Measurements from ENCODE around the gene PSMC5.
"Not testable (repeated sequence)": the region's sequence is repeated elsewhere in the genome, so short reads cannot be mapped to it uniquely, and the experiment has no call there.

Gene PSMC5

GRCh38 chr17:63850401-63850800 lies 23.2 kb downstream of the PSMC5 start:
- H3K36me3 Mint-ChIP-seq: no peaks in the 10 kb centered on the region
- H3K27ac Mint-ChIP-seq: no peak overlapping the region
- H3K9me3 Mint-ChIP-seq: no peaks in the 10 kb centered on the region
- peaks cover 13% of the 10 kb centered on the region for H3K4me1 Mint-ChIP-seq
- no peak for ATAC-seq (ENCODE audit: low read depth)
- no peak overlapping the region for H3K4me3 Mint-ChIP-seq
- no peak for DNase-seq (ENCODE audit: low spot score in 2 of 2)
- no peaks in the 10 kb centered on the region for H3K27me3 Mint-ChIP-seq

GRCh38 chr17:63853260-63853659 lies 26.0 kb downstream of the PSMC5 start:
- Mint-ChIP-seq H3K36me3 (no peaks in the 10 kb centered on the region), H3K9me3 (no peaks in the 10 kb centered on the region)

GRCh38 chr17:63854709-63855108 lies 27.5 kb downstream of the PSMC5 start:
- H3K27me3 Mint-ChIP-seq: no peaks in the 10 kb centered on the region
- ATAC-seq (ENCODE audit: low read depth) (no peak), DNase-seq (ENCODE audit: low spot score in 2 of 2) (no peak)
- no peak overlapping the region for H3K4me3 Mint-ChIP-seq
- H3K9me3 Mint-ChIP-seq: no peaks in the 10 kb centered on the region
- no peaks in the 10 kb centered on the region for H3K4me1 Mint-ChIP-seq
- no peak overlapping the region for H3K27ac Mint-ChIP-seq
- no peaks in the 10 kb centered on the region for H3K36me3 Mint-ChIP-seq

More at GRCh38 chr17:63853260-63853659, 26.0 kb downstream of the PSMC5 start:
- H3K27me3 Mint-ChIP-seq: no peaks in the 10 kb centered on the region
- ATAC-seq (ENCODE audit: low read depth): no peak
- H3K27ac Mint-ChIP-seq: no peak overlapping the region
- H3K4me3 Mint-ChIP-seq: no peak overlapping the region
- H3K4me1 Mint-ChIP-seq: peaks cover 6% of the 10 kb centered on the region
- no peak for DNase-seq (ENCODE audit: low spot score in 2 of 2)

- Mint-ChIP-seq H3K4me1 (no peaks in the 10 kb centered on the region), H3K9me3 (no peaks in the 10 kb centered on the region), H3K27me3 (peaks cover 2% of the 10 kb centered on the region), H3K27ac (no peak overlapping the region), H3K36me3 (no peaks in the 10 kb centered on the region), H3K4me3 (no peak overlapping the region)
- ATAC-seq (ENCODE audit: low read depth) (no peak), DNase-seq (ENCODE audit: low spot score in 2 of 2) (no peak)
Measured at GRCh38 chr17:63855185-63855584, 28.0 kb downstream of the PSMC5 start.

GRCh38 chr17:63856425-63856824 lies 29.2 kb downstream of the PSMC5 start:
- not testable (repeated sequence) for DNase-seq (ENCODE audit: low spot score in 2 of 2); H3K4me1 Mint-ChIP-seq; H3K36me3 Mint-ChIP-seq; H3K27me3 Mint-ChIP-seq; H3K9me3 Mint-ChIP-seq; ATAC-seq (ENCODE audit: low read depth); H3K27ac Mint-ChIP-seq; H3K4me3 Mint-ChIP-seq

GRCh38 chr17:63859257-63859656 lies 32.0 kb downstream of the PSMC5 start:
- peaks cover 5% of the 10 kb centered on the region for H3K27me3 Mint-ChIP-seq
- H3K4me3 Mint-ChIP-seq: no peak overlapping the region

GRCh38 chr17:63866625-63867024 lies 39.4 kb downstream of the PSMC5 start:
- not testable (repeated sequence) for H3K36me3 Mint-ChIP-seq; H3K9me3 Mint-ChIP-seq; H3K4me1 Mint-ChIP-seq; DNase-seq (ENCODE audit: low spot score in 2 of 2); H3K4me3 Mint-ChIP-seq; H3K27ac Mint-ChIP-seq; H3K27me3 Mint-ChIP-seq; ATAC-seq (ENCODE audit: low read depth)

More at GRCh38 chr17:63859257-63859656, 32.0 kb downstream of the PSMC5 start:
- no peak overlapping the region for H3K27ac Mint-ChIP-seq
- no peaks in the 10 kb centered on the region for H3K36me3 Mint-ChIP-seq
- no peaks in the 10 kb centered on the region for H3K9me3 Mint-ChIP-seq
- no peak for ATAC-seq (ENCODE audit: low read depth)
- H3K4me1 Mint-ChIP-seq: no peaks in the 10 kb centered on the region
- no peak for DNase-seq (ENCODE audit: low spot score in 2 of 2)

GRCh38 chr17:63869491-63870291 lies 42.5 kb downstream of the PSMC5 start:
- ATAC-seq (ENCODE audit: low read depth); H3K27me3 Mint-ChIP-seq; DNase-seq (ENCODE audit: low spot score in 2 of 2); H3K36me3 Mint-ChIP-seq; H3K27ac Mint-ChIP-seq; H3K4me3 Mint-ChIP-seq; H3K9me3 Mint-ChIP-seq; H3K4me1 Mint-ChIP-seq: not testable (repeated sequence)

- DNase-seq (ENCODE audit: low spot score in 2 of 2): not testable (repeated sequence)
Measured at GRCh38 chr17:63870292-63870665, 43.0 kb downstream of the PSMC5 start.

GRCh38 chr17:63871646-63872365 lies 44.6 kb downstream of the PSMC5 start:
- not testable (repeated sequence) for H3K4me3 Mint-ChIP-seq; H3K27me3 Mint-ChIP-seq; H3K36me3 Mint-ChIP-seq; ATAC-seq (ENCODE audit: low read depth); H3K4me1 Mint-ChIP-seq; H3K27ac Mint-ChIP-seq; H3K9me3 Mint-ChIP-seq; DNase-seq (ENCODE audit: low spot score in 2 of 2)

More at GRCh38 chr17:63870292-63870665, 43.0 kb downstream of the PSMC5 start:
- H3K27ac Mint-ChIP-seq; ATAC-seq (ENCODE audit: low read depth); H3K36me3 Mint-ChIP-seq; H3K4me3 Mint-ChIP-seq; H3K27me3 Mint-ChIP-seq; H3K4me1 Mint-ChIP-seq; H3K9me3 Mint-ChIP-seq: not testable (repeated sequence)

GRCh38 chr17:63873577-63873976 lies 46.3 kb downstream of the PSMC5 start, which contains the start of gene CSH2:
TSS of gene CSH2 (minus strand) at chr17:63873677. CDS start at chr17:63873614, 63 bp downstream.
- H3K4me3 Mint-ChIP-seq; H3K27me3 Mint-ChIP-seq; H3K9me3 Mint-ChIP-seq; ATAC-seq (ENCODE audit: low read depth); H3K27ac Mint-ChIP-seq; DNase-seq (ENCODE audit: low spot score in 2 of 2); H3K36me3 Mint-ChIP-seq: not testable (repeated sequence)
- peaks cover 10% of the 10 kb centered on the region for H3K4me1 Mint-ChIP-seq

GRCh38 chr17:63874061-63874626 lies 46.9 kb downstream of the PSMC5 start:
- H3K4me1 Mint-ChIP-seq: peaks cover 15% of the 10 kb centered on the region
- H3K27ac Mint-ChIP-seq; H3K27me3 Mint-ChIP-seq; H3K36me3 Mint-ChIP-seq; H3K9me3 Mint-ChIP-seq; H3K4me3 Mint-ChIP-seq; DNase-seq (ENCODE audit: low spot score in 2 of 2): not testable (repeated sequence)
- peak; percentile 54 for ATAC-seq (ENCODE audit: low read depth)

GRCh38 chr17:63874693-63875092 lies 47.5 kb downstream of the PSMC5 start:
- not testable (repeated sequence) for H3K27ac Mint-ChIP-seq; H3K9me3 Mint-ChIP-seq; H3K27me3 Mint-ChIP-seq; ATAC-seq (ENCODE audit: low read depth); H3K4me3 Mint-ChIP-seq; DNase-seq (ENCODE audit: low spot score in 2 of 2); H3K36me3 Mint-ChIP-seq
- peaks cover 15% of the 10 kb centered on the region for H3K4me1 Mint-ChIP-seq

- Mint-ChIP-seq H3K27ac (peak overlapping the region; percentile 3), H3K4me1 (peaks cover 17% of the 10 kb centered on the region), H3K4me3 (peak overlapping the region; percentile 57)
- ATAC-seq (ENCODE audit: low read depth): peak; percentile 60
- not testable (repeated sequence) for H3K36me3 Mint-ChIP-seq; H3K9me3 Mint-ChIP-seq; DNase-seq (ENCODE audit: low spot score in 2 of 2); H3K27me3 Mint-ChIP-seq
Measured at GRCh38 chr17:63878413-63878812, 51.2 kb downstream of the PSMC5 start.
